GM21619 (cell line): ENCODE measurements around the gene DYSF.

Source experiments
- ATAC-seq: cut with Tn5 transposase; IDR thresholded peaks from one replicate; pipeline ENCODE4 v1.9.1; 2021; ENCODE audit not compliant: unreplicated experiment

The DYSF gene

GRCh38 chr2:71455741-71456569 is 2.6 kb downstream of the DYSF start:
- no peak for ATAC-seq

- ATAC-seq, result no peak
Measured at GRCh38 chr2:71456617-71457016, 3.3 kb downstream of the DYSF start.

DNA sequence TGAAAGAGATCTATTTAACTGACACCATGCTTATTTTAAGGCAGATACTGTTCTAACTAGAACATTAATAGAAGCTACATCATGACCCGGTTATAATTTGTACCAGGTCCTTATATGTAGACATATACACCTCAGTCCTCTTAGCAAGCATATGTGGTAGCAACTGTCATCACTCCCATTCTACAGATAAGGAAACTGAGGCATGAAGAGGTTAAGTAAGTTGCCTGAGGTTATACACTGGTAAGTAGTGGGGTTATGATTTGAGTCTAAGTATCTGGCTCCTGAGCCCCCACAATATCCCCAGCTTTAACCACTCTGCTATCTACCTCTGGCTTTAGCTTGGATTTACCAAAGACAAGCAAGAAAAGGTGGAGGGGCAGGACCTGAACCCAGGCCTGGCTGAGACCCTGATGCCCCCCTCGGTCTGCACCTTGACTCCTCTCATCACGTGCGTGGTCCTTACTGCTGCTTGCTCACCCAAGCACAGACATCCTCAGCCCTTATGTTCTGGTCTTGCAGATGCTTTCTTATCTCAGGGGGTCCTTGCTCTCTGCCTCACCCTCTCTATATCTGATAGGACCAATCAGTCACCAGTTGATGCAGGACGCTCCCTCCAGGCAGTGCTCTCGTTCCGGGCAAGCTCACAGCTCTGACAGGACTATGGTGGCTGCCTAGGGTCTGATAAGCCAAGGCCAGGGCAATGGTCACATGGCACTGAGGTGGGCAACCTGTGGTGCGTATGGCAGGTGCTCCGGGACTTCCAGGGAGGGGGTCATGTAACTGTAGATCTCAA is 4.0 kb downstream of the DYSF start:
- ATAC-seq, result no peak

- no peak for ATAC-seq
Measured at GRCh38 chr2:71457923-71458322, 4.6 kb downstream of the DYSF start.

GRCh38 chr2:71458413-71459083 is 5.2 kb downstream of the DYSF start:
- no peak for ATAC-seq

GRCh38 chr2:71459084-71459431 is 5.7 kb downstream of the DYSF start:
- ATAC-seq, result no peak

GRCh38 chr2:71460056-71460455 is 6.7 kb downstream of the DYSF start:
- no peak for ATAC-seq

DNA sequence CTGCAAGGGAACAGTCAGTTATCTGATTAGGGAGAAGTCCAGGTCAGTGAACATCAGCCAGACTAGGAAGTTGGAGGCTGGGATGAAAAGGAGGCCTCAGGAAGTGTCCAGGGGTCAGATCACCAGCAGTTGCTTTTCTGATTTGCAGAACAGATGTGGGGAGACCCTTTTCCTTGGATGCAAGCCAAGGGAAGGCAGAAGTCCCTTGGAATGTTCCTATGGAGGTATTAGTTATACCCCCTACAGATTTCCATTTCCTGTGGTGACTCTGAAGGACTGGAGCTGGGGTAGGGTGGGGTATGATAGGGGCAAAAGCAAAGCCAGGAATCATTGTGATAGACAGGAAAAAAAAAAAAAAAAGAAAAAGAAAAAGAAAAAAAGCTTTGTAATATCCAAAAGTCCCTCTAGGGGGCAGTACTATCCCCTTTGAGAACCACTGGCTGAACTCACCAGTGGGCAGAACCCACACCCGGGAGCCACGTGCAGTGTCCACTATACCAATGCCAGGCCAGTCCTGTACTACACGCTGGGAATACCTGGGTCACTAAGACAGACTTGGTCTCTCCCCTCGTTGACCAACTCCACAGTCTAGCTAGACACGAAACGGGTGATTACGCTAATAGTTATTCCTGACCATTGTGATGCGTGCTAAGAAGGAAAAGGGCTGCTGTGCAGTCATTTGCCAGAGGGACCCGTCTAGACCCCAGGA is 7.4 kb downstream of the DYSF start:
- no peak for ATAC-seq

GRCh38 chr2:71461304-71461671 is 7.9 kb downstream of the DYSF start:
- ATAC-seq, result no peak

DNA sequence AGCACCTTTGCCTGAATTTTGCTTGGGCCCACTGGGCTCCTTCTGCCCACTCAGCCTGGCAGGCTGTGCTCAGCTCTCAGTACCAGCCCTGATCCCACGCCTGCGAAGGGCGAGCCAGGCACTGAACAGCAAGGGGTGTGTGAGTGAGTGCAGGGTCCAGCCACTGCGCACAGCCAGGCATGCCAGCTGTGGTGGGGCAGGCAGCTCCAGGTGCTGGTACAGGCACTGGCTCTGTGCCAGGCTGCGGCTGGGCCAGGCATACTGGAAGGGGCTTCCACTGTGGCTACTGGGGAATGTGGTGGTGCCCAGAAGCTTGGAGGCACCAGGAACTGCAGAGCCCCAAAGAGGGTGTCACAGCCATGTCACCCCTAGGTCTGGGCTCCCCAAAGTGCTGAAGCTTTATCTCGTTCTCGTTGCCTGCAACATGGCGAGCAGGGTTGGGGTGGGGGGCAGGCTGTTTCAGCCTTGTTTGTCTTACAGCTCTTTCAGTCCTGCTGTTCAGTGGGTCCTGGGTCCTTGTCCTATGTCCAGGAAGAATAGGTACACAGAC is 8.8 kb downstream of the DYSF start:
- no peak for ATAC-seq

GRCh38 chr2:71462641-71463341 is 9.4 kb downstream of the DYSF start:
- no peak for ATAC-seq

DNA sequence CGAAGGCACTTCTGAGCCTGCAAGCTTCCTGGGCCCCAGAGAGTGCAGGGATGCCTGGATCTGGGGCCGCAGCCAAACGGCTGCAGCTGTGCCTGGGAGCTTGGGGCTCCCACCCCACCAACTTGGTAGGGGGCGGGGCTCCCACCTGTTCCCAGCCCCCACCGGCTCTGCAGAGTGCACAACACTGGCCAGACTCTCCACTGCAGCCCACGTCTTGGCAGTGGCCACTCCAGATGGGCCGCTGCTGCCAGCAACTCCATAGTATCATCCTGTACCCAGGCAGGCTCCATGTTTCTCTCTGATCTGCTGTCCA is 9.9 kb downstream of the DYSF start:
- ATAC-seq, result no peak

DNA sequence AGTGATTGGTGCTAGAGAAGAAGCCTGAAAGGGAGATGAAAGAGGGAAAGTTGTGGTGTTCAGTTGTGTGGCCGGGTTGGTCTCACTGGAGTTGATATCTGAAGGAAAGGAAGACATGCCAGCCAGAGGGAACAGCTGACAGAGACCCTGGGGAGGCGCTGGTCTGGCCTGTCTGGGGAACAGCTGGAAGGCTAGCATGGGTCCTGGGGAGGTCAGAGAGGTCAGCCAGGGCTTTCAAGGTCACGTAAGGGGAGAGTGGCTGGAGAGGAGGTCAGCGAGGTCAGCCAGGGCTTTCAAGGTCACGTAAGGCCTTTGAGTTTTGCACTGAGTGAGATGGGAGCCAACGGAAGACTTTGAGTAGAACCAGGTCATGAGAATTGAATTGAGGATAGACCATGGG is 11.0 kb downstream of the DYSF start:
- no peak for ATAC-seq

GRCh38 chr2:71465356-71465755 is 12.0 kb downstream of the DYSF start:
- ATAC-seq, result no peak

DNA sequence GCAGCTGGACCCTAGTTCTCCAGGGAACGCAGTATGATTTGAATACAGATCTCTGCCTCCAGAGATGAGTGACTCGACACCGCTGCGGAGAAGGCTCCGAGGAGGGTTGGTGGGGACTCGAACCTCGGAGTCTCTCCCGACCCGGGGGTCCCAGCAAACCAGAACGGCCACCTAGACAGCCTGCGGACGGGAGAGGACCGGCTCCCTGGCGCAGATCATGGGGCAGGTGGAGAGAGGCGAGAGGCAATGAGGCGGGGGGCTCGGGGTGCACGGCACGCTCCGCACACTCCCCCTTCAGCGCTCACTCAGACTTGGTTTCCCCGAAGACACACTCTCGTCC is 12.6 kb downstream of the DYSF start:
- no peak for ATAC-seq

DNA sequence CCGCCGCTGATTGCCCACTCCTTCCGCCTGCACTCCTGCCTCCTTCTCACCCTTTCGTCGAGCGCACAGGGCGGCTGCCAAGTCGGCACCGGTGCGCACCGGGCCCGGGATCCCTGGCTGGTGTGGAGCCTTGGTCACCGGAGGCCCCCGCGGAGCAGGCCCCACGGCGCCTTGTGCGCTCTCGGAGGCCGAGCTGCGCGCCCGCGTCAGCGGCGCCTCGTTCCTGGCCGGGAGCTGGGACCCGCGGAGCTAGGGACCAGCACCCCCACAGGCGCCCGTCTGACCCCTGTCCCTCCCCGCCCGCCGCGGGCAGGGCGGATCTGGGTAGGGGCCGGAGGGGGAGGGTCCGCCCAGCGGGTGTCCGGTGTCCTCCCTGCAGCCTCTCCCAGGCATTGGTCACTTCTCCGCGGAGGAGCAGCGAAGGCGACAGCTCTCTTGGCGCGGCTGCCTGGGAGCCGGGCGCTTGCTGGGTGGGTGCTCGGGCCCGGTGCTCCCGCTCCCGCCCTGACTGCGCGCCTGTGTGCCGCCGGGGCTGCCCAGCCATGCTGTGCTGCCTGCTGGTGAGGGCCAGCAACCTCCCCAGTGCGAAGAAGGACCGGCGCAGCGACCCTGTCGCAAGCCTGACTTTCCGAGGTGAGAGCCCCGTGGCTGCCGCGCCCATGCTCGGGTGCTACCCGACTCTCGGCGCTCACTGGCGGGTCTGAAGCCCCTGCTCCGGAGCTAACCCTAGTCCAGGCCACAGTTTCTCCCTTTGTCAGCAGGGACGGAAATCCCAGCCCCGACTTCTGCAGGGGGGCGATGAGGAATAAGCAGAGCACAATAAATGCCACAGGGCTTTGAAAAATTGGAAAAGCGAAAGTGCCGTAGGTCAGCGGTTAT is 13.2 kb downstream of the DYSF start:
- ATAC-seq, result no peak

- no peak for ATAC-seq
Measured at GRCh38 chr2:71467180-71467815, 13.9 kb downstream of the DYSF start.

GRCh38 chr2:71468279-71469015 is 15.1 kb downstream of the DYSF start:
- ATAC-seq, result no peak
